B cell (primary cell): ENCODE measurements around the gene TGOLN2. TPM values are rescaled to one million over a fixed set of nuclear protein-coding genes. Genes with fewer than 3 reads are reported as not detected.

Experiments used
- ATAC-seq: fragments of 200-7000 bp; cut with Tn5 transposase; one replicate; pipeline ENCODE4 v1.10.0; 2021; ENCODE audit warnings: low read depth, mild to moderate bottlenecking, moderate number of reproducible peaks, moderate library complexity
- CTCF ChIA-PET: fragments of 350-600 bp; sonication (Branson Sonifier 250); formaldehyde crosslinking; loops from one replicate; lab custom pipeline; 2021; ENCODE audit warnings: antibody characterized with exemption, inconsistent platforms; lab: Charles Lee
- POLR2A ChIA-PET: fragments of 350-600 bp; sonication (Branson Sonifier 250); formaldehyde crosslinking; loops from one replicate; lab custom pipeline; 2021; ENCODE audit warnings: antibody characterized with exemption; lab: Charles Lee
- DNase-seq: peaks from one replicate; pipeline ENCODE4 v3.0.0; 2013
- H2AFZ ChIP-seq: 2 replicates; pipeline ENCODE4 v1.6.1; 2012; ENCODE audit warnings: mild to moderate bottlenecking, low read depth, low read length; ENCODE audit not compliant: insufficient read depth, poor library complexity, severe bottlenecking
- H3K27ac ChIP-seq, 2 donors: 1 replicate in 1 of 2; 2 replicates in 1 of 2; pipeline ENCODE4 v1.5.1; 2012 to 2013; ENCODE audit warnings: low read length in 2 of 2, mild to moderate bottlenecking in 2 of 2, moderate library complexity in 1 of 2
- H3K27me3 ChIP-seq, 4 experiments: fragments of 200-600 bp in 1 of 4; sonication (generic) in 1 of 4; replicated peaks in 1 of 4; 1 replicate in 2 of 4; 2 replicates in 2 of 4; pipeline versions ENCODE4 v1.6.1 to v1.7.0; 2013 to 2016; ENCODE audit warnings: low read length in 3 of 4, mild to moderate bottlenecking in 2 of 4, mixed read lengths in 1 of 4, moderate library complexity in 1 of 4; ENCODE audit not compliant: insufficient read depth in 4 of 4, control insufficient read depth in 3 of 4; ENCODE audit errors: control extremely low read depth in 1 of 4
- H3K36me3 ChIP-seq, 2 experiments: replicated peaks in 1 of 2; 1 replicate in 1 of 2; 2 replicates in 1 of 2; pipeline versions ENCODE4 v1.6.1 to v1.7.1; 2013; ENCODE audit warnings: low read length in 1 of 2; ENCODE audit not compliant: insufficient read depth in 2 of 2, control insufficient read depth in 1 of 2; ENCODE audit errors: control extremely low read depth in 1 of 2, extremely low read depth in 1 of 2
- H3K4me1 ChIP-seq, 2 donors: fragments of 200-600 bp in 1 of 2; sonication (generic) in 1 of 2; 1 replicate in 1 of 2; 2 replicates in 1 of 2; pipeline versions ENCODE4 v1.5.1 to v1.6.1; 2013 to 2017; ENCODE audit warnings: low read length in 2 of 2; ENCODE audit not compliant: control insufficient read depth in 2 of 2, insufficient read depth in 2 of 2
- H3K4me2 ChIP-seq: replicated peaks from 2 replicates; pipeline ENCODE3; 2012; ENCODE audit warnings: mild to moderate bottlenecking, low read depth, low read length; ENCODE audit not compliant: poor library complexity, severe bottlenecking
- H3K4me3 ChIP-seq, 5 experiments: fragments of 200-600 bp in 1 of 5; sonication (generic) in 1 of 5; 1 replicate in 3 of 5; 2 replicates in 2 of 5; pipeline versions ENCODE4 v1.5.1 to v1.7.0; 2011 to 2016; ENCODE audit warnings: low read length in 4 of 5, mild to moderate bottlenecking in 4 of 5, low read depth in 2 of 5, control low read depth in 1 of 5, moderate library complexity in 1 of 5; ENCODE audit not compliant: insufficient read depth in 1 of 5; ENCODE audit errors: control extremely low read depth in 1 of 5, extremely low read depth in 1 of 5
- H3K79me2 ChIP-seq: fragments of 200-600 bp; sonication (generic); one replicate; pipeline ENCODE4 v1.6.0; 2016; ENCODE audit warnings: low read length; ENCODE audit not compliant: control insufficient read depth, insufficient read depth
- H3K9ac ChIP-seq: fragments of 200-600 bp; sonication (generic); 2 replicates; pipeline ENCODE4 v1.6.1; 2017; ENCODE audit warnings: mild to moderate bottlenecking, low read length, moderate library complexity
- H3K9me3 ChIP-seq, 3 donors: one replicate each; pipeline versions ENCODE4 v1.6.1 to v1.7.1; 2013; ENCODE audit warnings: low read length in 2 of 3; ENCODE audit not compliant: control insufficient read depth in 2 of 3, insufficient read depth in 1 of 3; ENCODE audit errors: control extremely low read depth in 1 of 3
- H4K20me1 ChIP-seq: 2 replicates; pipeline ENCODE4 v1.6.0; 2012; ENCODE audit warnings: mild to moderate bottlenecking, low read length; ENCODE audit not compliant: insufficient read depth, control insufficient read depth, poor library complexity, severe bottlenecking
- H3K27ac Mint-ChIP-seq: one replicate; pipeline ENCODE4 v1.8.0; 2021; ENCODE audit warnings: mixed read lengths
- H3K27me3 Mint-ChIP-seq: one replicate; pipeline ENCODE4 v1.8.0; 2021; ENCODE audit warnings: mixed read lengths
- H3K4me1 Mint-ChIP-seq: one replicate; pipeline ENCODE4 v1.8.0; 2021; ENCODE audit warnings: mixed read lengths
- H3K4me3 Mint-ChIP-seq: one replicate; pipeline ENCODE4 v1.8.0; 2021; ENCODE audit warnings: mixed read lengths
- H3K9me3 Mint-ChIP-seq: one replicate; pipeline ENCODE4 v1.8.0; 2022; ENCODE audit warnings: mixed read lengths; ENCODE audit not compliant: insufficient read depth
- EZH2 ChIP-seq: IDR thresholded peaks from 2 replicates; pipeline ENCODE4 v1.6.1; 2012; ENCODE audit warnings: borderline replicate concordance, low read depth, mild to moderate bottlenecking, moderate library complexity, low read length; ENCODE audit not compliant: insufficient read depth, poor library complexity, severe bottlenecking
- WGBS: methylation state at CpG from one replicate; pipeline ENCODE4 v1.1.5; 2013; ENCODE audit warnings: missing lambda C conversion rate; ENCODE audit not compliant: insufficient coverage; 5-methylcytosine and 5-hydroxymethylcytosine counted together
- intact Hi-C: fragments of 100-400 bp; cut with micrococcal nuclease; formaldehyde crosslinking; loops from one replicate; pipeline ENCODE4 v1.10.0; 2022
- polyA minus RNA-seq: library from RNA; depleted of rRNA, polyadenylated mRNA; stranded (reverse); fragments of >200 nt; gene quantifications from 2 replicates; pipeline ENCODE4 v1.2.3, GENCODE V29; 2012
- polyA plus RNA-seq: library from polyadenylated mRNA; depleted of rRNA; stranded (reverse); fragments of >200 nt; gene quantifications from 2 replicates; pipeline ENCODE4 v1.2.3, GENCODE V29; 2012
- total RNA-seq, 2 donors: library from RNA; stranded (reverse); fragments of 120-200 nt in 1 of 2; gene quantifications; 1 replicate in 1 of 2; 2 replicates in 1 of 2; pipeline versions ENCODE4 v1.2.3 to v1.2.4, GENCODE V29; 2013 to 2022
- TF ChIP-seq, protein P1 (sequence below): fragments of 200-600 bp; IDR thresholded peaks from one replicate; pipeline ENCODE4 v1.8.0; 2022; ENCODE audit warnings: antibody characterized with exemption, mild to moderate bottlenecking

TGOLN2 gene
- total RNA-seq, result 172 and 181 TPM in 2 replicates
- total RNA-seq (2013), result 74.3 TPM
- 106 and 122 TPM in 2 replicates for polyA plus RNA-seq
- 118 and 154 TPM in 2 replicates for polyA minus RNA-seq

DNA sequence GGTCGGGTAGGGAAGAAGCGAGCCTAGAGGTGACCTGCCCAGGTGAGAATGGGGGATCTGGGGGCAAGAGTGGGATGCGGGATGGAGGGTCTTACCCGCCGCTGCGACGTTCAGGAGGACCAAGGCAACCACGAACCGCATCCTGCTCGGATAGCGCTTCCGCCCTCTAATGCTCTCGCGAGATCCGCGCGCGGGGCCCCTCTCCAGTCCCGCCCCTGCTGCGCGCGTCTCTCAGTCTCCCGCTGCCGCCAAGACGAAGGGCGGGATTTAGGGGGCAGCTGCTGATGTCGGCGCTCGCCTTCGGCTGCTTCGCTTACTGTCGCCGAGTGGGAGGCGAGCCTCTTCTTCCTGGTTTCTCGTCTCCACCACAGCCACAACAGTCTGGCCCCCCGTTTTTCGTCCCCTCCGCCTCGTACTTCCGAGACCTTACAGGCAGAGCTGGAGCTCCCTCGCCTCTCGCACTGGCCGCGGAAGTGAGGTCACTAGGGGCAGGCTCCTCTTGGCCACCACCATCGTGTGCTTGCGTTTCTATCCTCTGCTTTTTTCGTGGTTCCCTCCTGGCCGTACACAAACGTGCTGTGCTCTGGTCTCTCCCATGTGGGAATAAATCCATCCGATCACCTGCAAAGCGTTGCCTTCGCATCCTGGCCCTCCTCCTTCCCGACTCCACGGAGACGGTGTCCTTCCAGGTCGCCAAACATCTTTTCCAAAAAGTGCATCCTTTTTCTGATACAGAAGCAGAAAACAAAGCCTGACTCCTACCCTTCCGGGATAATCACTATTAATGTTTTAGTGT, at the start of gene TGOLN2:
Gene TGOLN2, minus strand, starts transcription at position 168 of the 796 bp plus-strand sequence. Its CDS starts 27 bp downstream, at position 141.
- peak within 1 kb of the TSS; percentile 83 to 99 for H3K27ac ChIP-seq
- no peaks in the 10 kb centered on the region for H3K27me3 Mint-ChIP-seq
- H3K9ac ChIP-seq, result peak within 1 kb of the TSS; percentile 90
- H3K27me3 ChIP-seq, result no peaks in the 10 kb centered on the region
- H3K36me3 ChIP-seq, result peaks cover 0 to 40% of the 10 kb centered on the region in 2 experiments
- no peaks in the 10 kb centered on the region for H3K9me3 ChIP-seq
- peaks cover 56% of the 10 kb centered on the region for H3K79me2 ChIP-seq
- TF ChIP-seq, protein P1, sequence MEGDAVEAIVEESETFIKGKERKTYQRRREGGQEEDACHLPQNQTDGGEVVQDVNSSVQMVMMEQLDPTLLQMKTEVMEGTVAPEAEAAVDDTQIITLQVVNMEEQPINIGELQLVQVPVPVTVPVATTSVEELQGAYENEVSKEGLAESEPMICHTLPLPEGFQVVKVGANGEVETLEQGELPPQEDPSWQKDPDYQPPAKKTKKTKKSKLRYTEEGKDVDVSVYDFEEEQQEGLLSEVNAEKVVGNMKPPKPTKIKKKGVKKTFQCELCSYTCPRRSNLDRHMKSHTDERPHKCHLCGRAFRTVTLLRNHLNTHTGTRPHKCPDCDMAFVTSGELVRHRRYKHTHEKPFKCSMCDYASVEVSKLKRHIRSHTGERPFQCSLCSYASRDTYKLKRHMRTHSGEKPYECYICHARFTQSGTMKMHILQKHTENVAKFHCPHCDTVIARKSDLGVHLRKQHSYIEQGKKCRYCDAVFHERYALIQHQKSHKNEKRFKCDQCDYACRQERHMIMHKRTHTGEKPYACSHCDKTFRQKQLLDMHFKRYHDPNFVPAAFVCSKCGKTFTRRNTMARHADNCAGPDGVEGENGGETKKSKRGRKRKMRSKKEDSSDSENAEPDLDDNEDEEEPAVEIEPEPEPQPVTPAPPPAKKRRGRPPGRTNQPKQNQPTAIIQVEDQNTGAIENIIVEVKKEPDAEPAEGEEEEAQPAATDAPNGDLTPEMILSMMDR, result no peak
- TF ChIP-seq EZH2, result no peak
- H3K9me3 Mint-ChIP-seq, result no peaks in the 10 kb centered on the region
- POLR2A ChIA-PET, result interaction anchor here (0.6 to 3.4 kb wide), 18 partner anchors 9 to 867 kb away, joined by 3 to 34 read pairs (median 8); partner anchors contain the start of genes ELMOD3, GGCX, IMMT and MAT2A
- CTCF ChIA-PET, result interaction anchor here (0.8 to 1.6 kb wide), 7 partner anchors 27 to 381 kb away, joined by 3 to 8 read pairs (median 3); partner anchors contain the start of genes ELMOD3, MAT2A and SH2D6
- DNase-seq (peak; percentile 97), ATAC-seq (peak; percentile 90)
- H2AFZ ChIP-seq, result peak within 1 kb of the TSS; percentile 86
- H3K4me2 ChIP-seq, result peak within 1 kb of the TSS; percentile 84
- H3K4me3 ChIP-seq, result peak within 1 kb of the TSS; percentile 44 to 96 (median 86)
- intact Hi-C loops, result loop anchor here (1.0 to 5.0 kb wide), 6 partner anchors 26 to 288 kb away; partner anchors contain the start of genes CAPG, ELMOD3, RETSAT and USP39
- peaks cover 41% of the 10 kb centered on the region for H4K20me1 ChIP-seq
- peaks cover 59% of the 10 kb centered on the region for H3K4me1 Mint-ChIP-seq
- WGBS, result under 1% methylated on average over 53 of the region's 57 CpGs
- H3K4me3 Mint-ChIP-seq, result peak within 1 kb of the TSS; percentile 100
- peak within 1 kb of the TSS; percentile 100 for H3K27ac Mint-ChIP-seq
- H3K4me1 ChIP-seq, result peaks cover 34 to 42% of the 10 kb centered on the region in 2 donors

DNA sequence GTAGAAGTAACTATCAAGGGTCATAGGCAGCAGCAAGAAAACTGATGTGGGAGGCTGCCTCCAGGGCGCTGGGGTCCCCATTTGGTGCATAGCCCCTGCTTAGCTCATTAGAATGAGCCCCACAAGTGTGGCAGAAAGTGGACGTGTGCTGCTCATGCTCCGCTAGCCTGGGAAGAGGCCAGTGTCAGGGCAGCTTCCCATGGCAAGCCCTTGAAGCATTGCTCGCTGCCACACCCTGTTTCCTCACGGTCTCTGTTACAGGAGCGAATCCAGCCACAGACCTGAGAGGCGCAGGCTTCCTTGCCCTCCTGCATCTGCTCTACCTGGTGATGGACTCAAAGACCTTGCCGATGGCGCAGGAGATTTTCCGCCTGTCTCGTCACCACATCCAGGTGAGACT, 49.3 kb upstream of the TGOLN2 start:
- Mint-ChIP-seq H3K27ac (no peak overlapping the region), H3K4me1 (no peaks in the 10 kb centered on the region), H3K9me3 (no peaks in the 10 kb centered on the region), H3K27me3 (no peaks in the 10 kb centered on the region), H3K4me3 (no peak overlapping the region)
- ChIA-PET POLR2A (no interaction called here), CTCF (interaction anchor here (1.0 kb wide), 1 partner anchor 12 kb away, joined by 3 read pairs; no protein-coding TSS in a partner anchor)
- Histone ChIP-seq H3K4me1 (no peaks in the 10 kb centered on the region), H3K27ac (no peak overlapping the region), H2AFZ (no peak overlapping the region), H4K20me1 (no peaks in the 10 kb centered on the region), H3K27me3 (no peaks in the 10 kb centered on the region), H3K36me3 (peaks cover 4 to 34% of the 10 kb centered on the region in 2 experiments), H3K79me2 (no peaks in the 10 kb centered on the region), H3K4me3 (no peak overlapping the region), H3K4me2 (no peak overlapping the region), H3K9ac (no peak overlapping the region), H3K9me3 (peaks cover 0 to 8% (median 4%) of the 10 kb centered on the region in 3 donors)
- whole genome bisulfite sequencing, result 98% methylated on average over 11 of the region's 11 CpGs
- TF ChIP-seq EZH2, result no peak
- TF ChIP-seq, protein P1, result no peak
- intact Hi-C loops, result no loop called here
- ATAC-seq (no peak), DNase-seq (no peak)
